IgD-negative memory B cell (primary cell): Measurements from ENCODE around the gene SORCS3. TPM values are rescaled to one million over a fixed set of nuclear protein-coding genes. Genes with fewer than 3 reads are reported as not detected.

ENCODE experiments used
- H3K27ac Mint-ChIP-seq, 3 donors: one replicate each; pipeline ENCODE4 v1.8.0; 2020 to 2022; ENCODE audit warnings: mild to moderate bottlenecking in 3 of 3, mixed read lengths in 3 of 3, moderate library complexity in 1 of 3
- H3K27me3 Mint-ChIP-seq: one replicate; pipeline ENCODE4 v1.8.0; 2021; ENCODE audit warnings: mixed read lengths
- H3K36me3 Mint-ChIP-seq: one replicate; pipeline ENCODE4 v1.8.0; 2020; ENCODE audit warnings: mild to moderate bottlenecking, mixed read lengths
- H3K4me1 Mint-ChIP-seq, 3 donors: one replicate each; pipeline ENCODE4 v1.8.0; 2020 to 2022; ENCODE audit warnings: mixed read lengths in 3 of 3, mild to moderate bottlenecking in 1 of 3
- H3K4me3 Mint-ChIP-seq, 4 donors: one replicate each; pipeline ENCODE4 v1.8.0; 2020 to 2022; ENCODE audit warnings: mild to moderate bottlenecking in 4 of 4, mixed read lengths in 4 of 4, moderate library complexity in 3 of 4
- H3K9me3 Mint-ChIP-seq, 3 donors: one replicate each; pipeline ENCODE4 v1.8.0; 2020 to 2021; ENCODE audit warnings: mixed read lengths in 3 of 3, mild to moderate bottlenecking in 1 of 3
- polyA plus RNA-seq: library from polyadenylated mRNA; unstranded; fragments of 300-500 nt; fragmentation: Illumina TruSeq; gene quantifications from one replicate; pipeline ENCODE4 v1.2.3, GENCODE V29; 2021

Gene SORCS3
- polyA plus RNA-seq, 1 donor from 2014 or later, result not detected

- Mint-ChIP-seq H3K27me3 (no peaks in the 10 kb centered on the region), H3K4me3 (no peak overlapping the region), H3K27ac (no peak overlapping the region), H3K9me3 (peaks cover 0 to 3% (median 3%) of the 10 kb centered on the region in 3 donors), H3K36me3 (no peaks in the 10 kb centered on the region), H3K4me1 (no peaks in the 10 kb centered on the region)
Observed at GRCh38 chr10:105085980-105086379, 444.9 kb downstream of the SORCS3 start.

DNA sequence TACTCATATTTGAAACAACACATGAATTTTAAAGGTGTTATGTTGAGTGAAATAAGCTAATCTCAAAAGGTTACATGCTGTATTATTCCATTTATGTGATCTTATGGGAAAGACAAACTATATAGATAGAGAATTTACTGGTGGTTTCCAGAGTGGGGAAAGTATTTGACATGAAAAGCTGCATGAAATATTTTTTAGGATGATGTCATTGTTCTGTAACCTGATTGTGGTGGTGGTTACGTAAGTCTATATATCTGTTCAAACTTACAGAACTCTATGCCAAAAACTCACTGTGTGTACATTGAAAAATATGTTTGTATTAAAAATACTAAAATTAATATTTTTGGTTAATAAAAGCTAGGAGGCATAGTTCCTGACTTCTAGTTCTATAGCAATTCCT is 453.0 kb downstream of the SORCS3 start:
- H3K4me3 Mint-ChIP-seq, result no peak overlapping the region
- no peak overlapping the region for H3K27ac Mint-ChIP-seq
- H3K9me3 Mint-ChIP-seq, result peaks cover 0 to 3% (median 2%) of the 10 kb centered on the region in 3 donors
- no peaks in the 10 kb centered on the region for H3K36me3 Mint-ChIP-seq
- H3K27me3 Mint-ChIP-seq, result no peaks in the 10 kb centered on the region
- no peaks in the 10 kb centered on the region for H3K4me1 Mint-ChIP-seq

DNA sequence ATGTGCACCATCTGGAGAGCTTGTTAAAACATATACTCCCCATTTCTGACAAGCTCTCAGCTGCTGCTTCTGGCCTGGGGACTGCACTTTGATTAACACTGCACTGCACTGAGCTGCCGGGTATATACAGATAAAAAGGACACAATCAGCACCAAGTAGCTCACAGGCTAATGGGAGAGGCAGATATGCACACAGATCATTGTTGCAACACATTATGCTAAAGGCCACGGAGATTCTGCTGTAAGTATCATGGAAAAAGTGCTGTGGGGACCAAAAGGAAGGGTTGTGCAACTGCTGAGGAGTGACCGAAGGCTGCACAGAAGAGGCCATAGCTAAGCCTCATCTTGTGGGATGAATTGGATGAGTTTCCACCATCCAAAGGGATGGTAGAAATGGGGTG is 455.2 kb downstream of the SORCS3 start:
- Mint-ChIP-seq H3K27ac (no peak overlapping the region), H3K4me3 (no peak overlapping the region), H3K27me3 (no peaks in the 10 kb centered on the region), H3K36me3 (no peaks in the 10 kb centered on the region), H3K4me1 (no peaks in the 10 kb centered on the region), H3K9me3 (no peaks in the 10 kb centered on the region)

DNA sequence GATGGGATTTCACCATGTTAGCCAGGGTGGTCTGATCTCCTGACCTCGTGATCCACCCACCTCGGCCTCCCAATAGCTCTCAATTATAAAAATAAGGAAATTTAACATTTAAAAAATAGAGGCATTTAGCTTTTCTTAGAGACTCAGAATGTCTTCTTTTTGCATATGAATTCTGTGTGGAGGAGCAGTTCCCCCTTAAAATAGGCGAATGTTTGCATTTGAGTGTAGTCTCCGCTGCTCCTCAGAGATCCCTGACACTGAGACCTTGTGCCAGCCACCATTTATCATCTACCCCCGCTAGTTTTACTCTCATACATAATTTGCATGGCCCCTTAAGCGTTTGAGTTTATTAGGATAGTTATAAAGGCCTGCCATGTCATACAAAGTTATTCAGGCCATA is 461.9 kb downstream of the SORCS3 start:
- Mint-ChIP-seq H3K27me3 (no peaks in the 10 kb centered on the region), H3K4me1 (no peaks in the 10 kb centered on the region), H3K9me3 (peaks cover 2 to 4% (median 3%) of the 10 kb centered on the region in 3 donors), H3K36me3 (no peaks in the 10 kb centered on the region), H3K27ac (no peak overlapping the region), H3K4me3 (no peak overlapping the region)

- Mint-ChIP-seq H3K9me3 (peaks cover 2 to 6% (median 3%) of the 10 kb centered on the region in 3 donors), H3K4me1 (no peaks in the 10 kb centered on the region), H3K27ac (no peak overlapping the region), H3K4me3 (no peak overlapping the region), H3K27me3 (no peaks in the 10 kb centered on the region), H3K36me3 (no peaks in the 10 kb centered on the region)
Observed at GRCh38 chr10:105104297-105104696, 463.2 kb downstream of the SORCS3 start.

DNA sequence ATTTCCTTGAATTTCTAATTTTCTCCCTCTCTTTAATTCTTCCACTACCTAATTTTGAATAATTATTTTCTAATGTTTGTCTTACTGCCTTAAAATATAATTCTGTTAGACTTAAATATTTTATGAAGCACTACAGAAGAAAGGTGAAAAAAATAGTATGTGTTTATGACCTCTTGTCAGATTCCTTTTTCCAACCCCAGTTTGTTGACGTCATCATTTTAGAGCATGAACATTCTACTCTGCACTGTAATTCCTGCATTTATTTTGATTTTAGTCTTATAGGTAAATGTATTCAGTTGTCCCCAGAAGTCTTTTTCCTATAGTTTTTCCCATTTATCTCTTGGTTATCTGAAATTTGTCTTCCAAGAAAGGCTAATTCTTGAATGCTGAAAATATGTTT is 468.1 kb downstream of the SORCS3 start:
- H3K27ac Mint-ChIP-seq, result no peak overlapping the region
- H3K9me3 Mint-ChIP-seq, result peaks cover 0 to 3% (median 2%) of the 10 kb centered on the region in 3 donors
- H3K4me1 Mint-ChIP-seq, result no peaks in the 10 kb centered on the region
- no peak overlapping the region for H3K4me3 Mint-ChIP-seq
- no peaks in the 10 kb centered on the region for H3K36me3 Mint-ChIP-seq
- H3K27me3 Mint-ChIP-seq, result no peaks in the 10 kb centered on the region

DNA sequence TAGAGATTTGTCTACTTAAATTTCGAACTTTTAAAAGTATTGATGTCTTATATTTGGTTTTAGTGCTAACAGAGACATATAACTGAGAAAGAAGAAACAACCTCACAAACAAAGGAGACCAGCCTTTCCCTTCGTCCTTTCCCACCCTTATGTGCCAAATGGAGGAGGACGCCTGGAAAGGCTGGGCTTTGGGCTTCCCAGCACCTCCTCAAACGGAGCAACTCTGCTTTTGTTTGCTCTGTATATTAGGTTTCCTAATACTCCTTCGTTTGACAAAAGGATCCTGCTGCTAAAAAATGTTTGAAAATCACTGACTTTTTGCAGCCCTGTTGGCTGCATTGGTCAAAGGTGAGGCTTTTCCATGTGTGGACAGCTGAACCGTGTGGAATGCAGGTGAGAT is 471.8 kb downstream of the SORCS3 start:
- Mint-ChIP-seq H3K9me3 (peaks cover 0 to 8% (median 3%) of the 10 kb centered on the region in 3 donors), H3K4me1 (peaks cover 0 to under 1% (median 0%) of the 10 kb centered on the region in 3 donors), H3K4me3 (no peak overlapping the region), H3K36me3 (no peaks in the 10 kb centered on the region), H3K27ac (no peak overlapping the region), H3K27me3 (no peaks in the 10 kb centered on the region)

DNA sequence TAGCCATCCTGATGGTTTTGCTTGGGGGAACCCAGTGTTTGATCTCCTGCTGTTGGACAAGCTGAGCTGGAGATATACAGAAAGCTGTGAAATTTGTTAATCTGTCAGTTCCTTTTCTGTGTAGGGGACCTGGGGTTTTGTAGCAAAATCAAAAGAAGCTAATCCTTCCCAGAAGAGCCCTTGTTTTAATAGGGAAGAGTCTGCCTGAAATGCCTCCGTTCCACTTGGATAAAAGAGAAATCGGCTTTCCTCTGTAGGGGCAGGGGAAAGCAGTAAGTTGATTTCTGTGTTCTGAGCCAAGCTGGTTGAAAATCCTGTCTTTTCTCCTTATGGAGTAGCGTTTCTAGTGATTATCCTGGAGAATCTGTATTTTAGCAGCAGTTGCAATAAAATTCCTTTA is 472.6 kb downstream of the SORCS3 start:
- no peak overlapping the region for H3K4me3 Mint-ChIP-seq
- peaks cover 0 to 1% (median 0%) of the 10 kb centered on the region in 3 donors for H3K4me1 Mint-ChIP-seq
- no peaks in the 10 kb centered on the region for H3K36me3 Mint-ChIP-seq
- H3K27me3 Mint-ChIP-seq, result no peaks in the 10 kb centered on the region
- no peak overlapping the region for H3K27ac Mint-ChIP-seq
- peaks cover 3 to 11% (median 5%) of the 10 kb centered on the region in 3 donors for H3K9me3 Mint-ChIP-seq

GRCh38 chr10:105121743-105122142 is 480.7 kb downstream of the SORCS3 start:
- H3K4me1 Mint-ChIP-seq, result peaks cover 0 to 1% (median 0%) of the 10 kb centered on the region in 3 donors
- H3K4me3 Mint-ChIP-seq, result no peak overlapping the region
- H3K27ac Mint-ChIP-seq, result no peak overlapping the region
- H3K36me3 Mint-ChIP-seq, result no peaks in the 10 kb centered on the region
- H3K9me3 Mint-ChIP-seq, result peaks cover 6 to 16% (median 8%) of the 10 kb centered on the region in 3 donors
- H3K27me3 Mint-ChIP-seq, result peaks cover 1% of the 10 kb centered on the region

DNA sequence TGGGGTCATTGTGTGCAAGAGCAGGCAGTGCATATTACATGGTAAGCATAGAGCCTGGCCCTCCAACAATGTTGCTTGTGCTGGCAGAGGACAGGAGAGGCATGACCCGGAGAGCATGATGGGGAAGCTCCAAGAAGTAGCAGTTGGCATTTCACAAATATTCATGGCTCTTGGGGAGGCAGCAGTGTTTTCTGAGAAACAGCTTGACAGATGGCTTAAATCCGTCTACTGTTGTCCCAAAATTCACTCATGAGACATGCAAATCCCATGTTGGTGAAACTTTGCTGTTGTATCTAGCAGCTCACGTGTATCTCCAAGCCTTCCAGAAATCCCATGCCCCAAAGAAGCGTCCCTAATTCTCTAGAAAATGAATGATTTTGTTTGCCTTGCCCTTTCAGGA is 487.0 kb downstream of the SORCS3 start:
- H3K27ac Mint-ChIP-seq, result no peak overlapping the region
- H3K4me3 Mint-ChIP-seq, result no peak overlapping the region
- H3K4me1 Mint-ChIP-seq, result no peaks in the 10 kb centered on the region
- H3K9me3 Mint-ChIP-seq, result peaks cover 1 to 7% (median 2%) of the 10 kb centered on the region in 3 donors
- peaks cover 2% of the 10 kb centered on the region for H3K36me3 Mint-ChIP-seq
- peaks cover 1% of the 10 kb centered on the region for H3K27me3 Mint-ChIP-seq

GRCh38 chr10:105138358-105138757 is 497.3 kb downstream of the SORCS3 start:
- H3K27ac Mint-ChIP-seq, result no peak overlapping the region
- H3K36me3 Mint-ChIP-seq, result no peaks in the 10 kb centered on the region
- no peaks in the 10 kb centered on the region for H3K27me3 Mint-ChIP-seq
- H3K9me3 Mint-ChIP-seq, result no peaks in the 10 kb centered on the region
- no peaks in the 10 kb centered on the region for H3K4me1 Mint-ChIP-seq
- no peak overlapping the region for H3K4me3 Mint-ChIP-seq

DNA sequence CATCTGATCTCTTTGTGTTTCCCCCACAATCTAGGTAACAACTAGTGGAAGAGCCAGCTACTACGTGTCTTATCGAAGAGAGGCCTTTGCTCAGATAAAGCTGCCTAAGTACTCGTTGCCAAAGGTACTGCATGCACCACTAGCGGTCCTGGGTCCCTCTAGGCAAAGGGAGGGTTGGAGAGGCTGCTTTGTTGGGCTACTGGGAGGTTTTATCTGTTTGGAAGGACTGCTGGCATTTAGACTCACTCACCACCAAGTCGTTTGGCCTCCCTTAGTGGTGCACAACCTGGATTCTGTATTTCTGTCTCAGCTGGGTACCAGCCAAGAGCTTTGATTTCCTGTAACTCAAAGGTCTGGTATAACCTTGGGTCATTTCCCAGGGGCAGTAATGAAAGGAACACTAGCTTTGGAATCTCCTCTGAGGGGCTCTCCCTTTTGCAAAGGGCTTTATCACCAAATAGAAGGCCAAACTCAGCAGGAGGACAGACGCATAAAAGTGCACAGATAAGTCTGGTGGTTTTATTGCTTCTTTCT is 498.3 kb downstream of the SORCS3 start:
- no peak overlapping the region for H3K4me3 Mint-ChIP-seq
- no peaks in the 10 kb centered on the region for H3K36me3 Mint-ChIP-seq
- no peaks in the 10 kb centered on the region for H3K4me1 Mint-ChIP-seq
- no peak overlapping the region for H3K27ac Mint-ChIP-seq
- no peaks in the 10 kb centered on the region for H3K27me3 Mint-ChIP-seq
- no peaks in the 10 kb centered on the region for H3K9me3 Mint-ChIP-seq

DNA sequence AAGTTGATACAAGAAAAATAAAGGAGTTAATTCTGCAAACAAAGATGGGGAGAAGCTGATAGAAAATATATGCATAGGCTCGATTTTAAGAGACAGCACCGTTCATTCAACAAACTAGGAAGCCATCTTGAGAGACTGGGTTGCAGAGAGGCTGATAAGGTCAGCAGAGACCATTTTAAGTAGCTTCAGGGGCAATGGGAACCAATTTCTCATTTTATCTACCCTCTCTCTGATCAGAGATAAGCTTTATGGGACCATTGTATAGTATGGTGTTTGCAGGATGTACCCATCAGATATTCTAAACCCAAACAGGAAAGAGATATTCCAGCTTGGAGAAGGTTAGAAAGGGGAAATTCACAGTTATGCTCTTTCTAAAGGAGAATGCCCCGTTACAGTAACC is 499.5 kb downstream of the SORCS3 start:
- Mint-ChIP-seq H3K9me3 (no peaks in the 10 kb centered on the region), H3K36me3 (no peaks in the 10 kb centered on the region), H3K4me1 (no peaks in the 10 kb centered on the region), H3K4me3 (no peak overlapping the region), H3K27me3 (no peaks in the 10 kb centered on the region), H3K27ac (no peak overlapping the region)

DNA sequence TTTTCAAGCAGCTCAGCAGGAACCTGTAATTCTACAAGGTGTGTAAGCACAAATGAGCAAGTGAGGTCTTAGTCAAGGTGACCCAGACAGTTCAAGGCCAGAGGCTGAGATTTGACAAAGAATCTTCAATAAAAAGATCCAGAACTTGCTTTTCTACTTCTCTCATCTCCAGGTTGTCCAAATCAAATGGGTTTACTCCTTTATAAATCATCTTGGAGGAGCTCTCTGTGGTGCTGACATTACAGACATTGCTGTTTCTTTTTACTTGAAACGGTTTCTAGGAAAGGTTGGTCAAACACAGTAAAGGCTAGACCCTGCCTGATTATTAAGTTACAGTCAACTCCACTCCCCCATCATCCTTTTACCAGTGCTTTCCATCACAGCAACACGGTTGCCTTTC is 504.6 kb downstream of the SORCS3 start:
- Mint-ChIP-seq H3K9me3 (peaks cover 0 to 3% (median 2%) of the 10 kb centered on the region in 3 donors), H3K36me3 (no peaks in the 10 kb centered on the region), H3K27me3 (no peaks in the 10 kb centered on the region), H3K27ac (no peak overlapping the region), H3K4me1 (no peaks in the 10 kb centered on the region), H3K4me3 (no peak overlapping the region)

GRCh38 chr10:105146436-105146835 is 505.3 kb downstream of the SORCS3 start:
- H3K27me3 Mint-ChIP-seq, result no peaks in the 10 kb centered on the region
- no peaks in the 10 kb centered on the region for H3K4me1 Mint-ChIP-seq
- H3K27ac Mint-ChIP-seq, result no peak overlapping the region
- H3K36me3 Mint-ChIP-seq, result no peaks in the 10 kb centered on the region
- peaks cover 0 to 3% (median 2%) of the 10 kb centered on the region in 3 donors for H3K9me3 Mint-ChIP-seq
- no peak overlapping the region for H3K4me3 Mint-ChIP-seq

GRCh38 chr10:105148456-105148855 is 507.4 kb downstream of the SORCS3 start:
- Mint-ChIP-seq H3K4me3 (no peak overlapping the region), H3K9me3 (peaks cover 0 to 3% (median 2%) of the 10 kb centered on the region in 3 donors), H3K27me3 (no peaks in the 10 kb centered on the region), H3K4me1 (no peaks in the 10 kb centered on the region), H3K27ac (no peak overlapping the region), H3K36me3 (no peaks in the 10 kb centered on the region)
